HG03280 (cell line): ENCODE data around the gene MANSC1.
"Not testable (repeated sequence)": the region's sequence is repeated elsewhere in the genome, so short reads cannot be mapped to it uniquely, and the experiment has no call there.

Experiments used
- ATAC-seq: cut with Tn5 transposase; IDR thresholded peaks from one replicate; pipeline ENCODE4 v1.9.1; 2021; ENCODE audit warnings: mild to moderate bottlenecking, moderate library complexity; ENCODE audit not compliant: unreplicated experiment

Gene MANSC1

DNA sequence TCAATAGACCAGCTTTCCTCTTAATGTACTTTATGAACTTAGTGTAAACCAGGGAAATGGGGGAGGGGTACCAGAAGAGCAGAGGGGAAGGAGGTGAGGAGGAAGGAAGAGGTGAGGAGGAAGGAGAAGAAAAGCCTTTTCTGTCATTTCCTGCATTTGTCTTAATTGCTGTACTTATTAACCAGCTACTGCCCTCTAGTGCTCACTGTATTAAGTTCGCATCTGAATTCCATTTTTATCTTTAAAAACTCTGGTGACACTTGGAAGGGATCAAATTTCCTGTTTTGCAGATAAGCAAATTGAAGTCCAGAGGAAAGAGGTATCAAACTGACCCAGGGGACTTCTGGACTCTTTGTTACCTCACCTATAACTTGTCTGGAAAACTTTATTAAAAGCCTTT lies 22.2 kb downstream of the MANSC1 start:
- no peak for ATAC-seq

DNA sequence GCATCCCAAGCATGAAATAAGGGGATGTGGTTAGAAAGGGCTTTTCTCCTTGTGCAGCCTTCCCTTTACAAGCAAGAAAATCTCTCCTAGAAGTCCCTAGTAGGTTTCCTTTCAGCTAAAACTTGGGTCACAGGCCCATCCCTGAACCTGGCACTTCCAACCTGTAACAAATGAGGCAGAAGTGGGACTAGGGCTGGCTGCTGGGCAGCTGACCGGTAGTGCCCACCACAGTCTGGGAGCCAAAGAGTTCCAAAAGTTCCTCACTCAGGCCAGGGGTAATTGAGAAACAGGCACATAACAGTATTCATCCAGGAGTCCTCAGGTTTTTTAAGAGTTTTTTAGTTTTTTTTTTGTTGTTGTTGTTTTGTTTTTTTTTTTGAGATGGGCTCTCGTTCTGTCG lies 23.8 kb downstream of the MANSC1 start:
- no peak for ATAC-seq

DNA sequence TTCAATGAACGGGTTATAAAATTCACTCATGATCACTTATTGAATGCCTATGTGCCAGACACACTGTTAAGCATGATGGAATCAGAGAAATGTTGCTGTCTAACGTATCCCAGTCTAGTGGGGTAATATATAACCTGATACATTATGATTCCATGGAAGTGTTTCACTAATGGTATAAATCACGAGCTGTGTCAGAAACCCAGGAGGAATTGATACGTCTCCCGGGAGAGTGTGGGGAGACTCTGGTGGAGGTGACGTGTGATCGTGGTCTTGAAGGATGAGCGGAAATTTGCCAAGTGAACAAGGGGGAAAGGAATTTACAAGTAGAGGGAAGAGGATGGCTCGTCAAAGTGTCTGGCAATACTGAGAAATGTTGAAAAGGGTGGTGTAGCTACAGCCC lies 26.5 kb downstream of the MANSC1 start:
- no peak for ATAC-seq

DNA sequence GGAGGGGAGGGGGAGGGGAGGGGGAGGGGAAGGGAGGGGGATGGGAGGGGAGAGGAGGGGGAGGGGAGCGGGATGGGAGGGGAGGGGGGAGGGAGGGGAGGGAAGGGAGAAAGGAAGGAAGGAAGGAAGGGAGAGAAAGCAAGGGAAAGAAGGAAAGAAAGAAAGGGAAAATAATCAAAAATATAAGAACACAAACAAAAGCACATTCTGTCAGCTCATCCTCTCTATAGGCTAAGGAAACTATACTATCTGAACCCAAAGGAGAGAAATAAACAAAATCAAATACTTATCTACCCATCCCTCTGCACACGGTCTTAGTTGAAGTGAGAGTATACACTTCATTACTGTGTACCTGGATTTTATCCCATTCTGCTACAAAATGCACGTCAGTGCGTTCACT lies 26.9 kb downstream of the MANSC1 start:
- ATAC-seq, result no peak

DNA sequence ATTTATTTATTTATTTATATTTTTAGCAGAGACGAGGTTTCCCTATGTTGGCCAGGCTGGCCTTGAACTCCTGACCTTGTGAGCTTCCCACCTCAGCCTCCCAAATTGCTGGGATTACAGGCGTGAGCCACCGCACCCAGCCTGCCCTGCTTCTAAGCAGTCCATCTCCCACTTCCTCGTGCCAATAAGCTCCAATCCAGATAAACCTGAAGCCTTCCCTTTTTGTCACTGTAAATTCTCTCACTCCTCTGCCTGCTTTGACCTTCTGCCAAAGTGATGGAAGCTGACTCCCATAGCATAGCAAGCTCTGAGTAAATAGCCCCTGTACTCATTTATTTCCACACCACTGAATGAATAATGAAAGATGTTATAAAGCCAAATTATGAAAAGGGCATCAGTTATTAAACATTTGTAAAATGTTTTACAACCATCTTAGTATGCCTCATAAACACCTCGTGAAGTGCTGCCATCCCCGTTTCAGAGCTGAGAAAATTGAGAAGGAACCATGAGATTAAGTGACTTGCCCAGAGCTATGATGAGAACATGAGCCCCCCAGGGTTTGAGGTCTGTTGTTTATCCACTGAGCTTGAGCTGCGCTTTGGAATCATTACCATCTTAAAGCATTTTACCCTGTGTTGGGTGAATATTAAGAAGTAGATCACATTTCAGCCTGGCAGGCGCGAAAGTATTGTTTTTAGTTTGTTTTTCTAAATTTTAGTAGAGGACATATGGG lies 30.4 kb downstream of the MANSC1 start:
- no peak for ATAC-seq

DNA sequence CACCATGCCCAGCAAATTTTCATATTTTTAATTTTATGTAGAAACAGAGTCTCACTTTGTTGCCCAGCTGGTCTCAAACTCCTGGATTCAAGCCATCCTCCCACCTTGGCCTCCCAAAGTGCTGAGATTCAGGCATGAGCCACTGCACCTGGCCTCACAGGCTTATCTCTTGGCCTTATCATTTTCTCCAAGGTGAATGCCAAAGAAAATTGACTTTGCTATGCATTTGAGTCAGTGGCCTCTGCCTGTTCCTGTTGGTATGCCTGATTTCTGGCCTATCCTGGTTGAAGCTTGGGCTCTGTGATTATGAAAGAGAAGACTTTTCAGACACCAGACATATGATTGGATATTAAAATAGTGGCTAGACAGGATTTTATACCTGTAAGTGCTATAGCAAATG lies 34.2 kb downstream of the MANSC1 start:
- ATAC-seq, result no peak

DNA sequence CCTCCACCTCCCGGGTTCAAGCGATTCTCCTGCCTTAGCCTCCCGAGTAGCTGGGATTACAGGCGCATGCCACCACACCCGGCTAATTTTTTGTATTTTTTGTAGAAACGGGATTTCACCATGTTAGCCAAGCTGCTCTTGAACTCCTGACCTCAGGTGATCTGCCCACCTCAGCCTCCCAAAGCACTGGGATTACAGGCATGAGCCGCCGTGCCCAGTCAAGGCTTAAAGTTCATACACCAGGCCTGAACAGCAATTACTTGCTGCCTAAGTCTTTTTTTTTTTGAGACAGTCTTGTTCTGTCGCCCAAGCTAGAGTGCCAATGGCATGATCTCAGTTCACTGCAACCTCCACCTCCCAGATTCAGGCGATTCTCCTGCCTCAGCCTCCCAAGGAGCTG lies 39.3 kb downstream of the MANSC1 start:
- not testable (repeated sequence) for ATAC-seq

DNA sequence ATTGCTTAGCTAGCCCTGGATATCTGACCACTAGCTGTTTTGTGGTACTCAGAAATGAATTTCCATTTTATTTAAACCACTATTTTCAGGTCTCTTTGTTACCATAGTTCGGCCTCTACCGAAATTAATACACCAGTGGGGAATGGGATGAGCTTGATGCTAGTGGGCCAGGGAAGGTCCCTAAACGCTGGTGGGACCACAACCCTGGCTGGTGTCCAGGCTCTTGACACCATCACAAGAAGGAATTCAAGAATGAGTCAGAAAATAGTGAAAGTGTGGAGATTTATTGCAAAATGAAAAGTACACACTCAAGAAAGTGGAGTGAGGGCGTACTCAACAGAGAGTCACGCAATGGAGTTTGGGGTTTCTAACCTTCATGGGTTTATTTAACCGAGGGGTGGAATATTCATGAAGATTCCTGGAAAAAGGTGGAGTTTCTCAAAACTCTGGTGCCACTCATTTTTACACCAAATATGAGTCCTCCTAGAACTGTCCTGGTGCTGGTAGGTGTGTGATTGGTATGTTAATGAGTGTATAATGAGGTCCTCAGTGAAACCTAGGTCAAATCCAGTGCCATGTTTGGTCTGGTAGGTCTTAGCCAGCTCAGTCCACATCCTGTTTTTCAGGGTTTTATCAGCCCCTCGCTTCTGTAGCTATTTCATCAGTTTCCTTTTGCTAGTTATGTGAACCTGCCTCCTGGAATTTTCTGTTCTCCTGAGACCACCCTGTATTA lies 44.3 kb downstream of the MANSC1 start:
- no peak for ATAC-seq

DNA sequence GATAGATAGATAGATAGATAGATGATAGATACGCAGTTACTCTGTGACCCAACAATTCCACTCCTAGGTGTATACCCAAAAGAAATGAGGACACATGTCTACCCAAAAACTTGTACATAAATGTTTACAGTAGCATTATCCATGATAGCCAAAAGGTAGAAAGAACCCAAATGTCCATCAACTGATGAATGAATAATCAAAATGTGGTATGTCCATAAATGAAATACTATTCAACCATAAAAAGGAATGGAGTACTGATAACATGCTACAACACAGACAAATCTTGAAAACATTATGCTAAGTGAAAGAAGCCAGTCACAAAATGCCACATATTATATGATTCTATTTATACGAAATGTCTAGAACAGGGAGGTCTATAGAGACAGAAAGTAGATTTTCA lies 47.1 kb downstream of the MANSC1 start:
- no peak for ATAC-seq

DNA sequence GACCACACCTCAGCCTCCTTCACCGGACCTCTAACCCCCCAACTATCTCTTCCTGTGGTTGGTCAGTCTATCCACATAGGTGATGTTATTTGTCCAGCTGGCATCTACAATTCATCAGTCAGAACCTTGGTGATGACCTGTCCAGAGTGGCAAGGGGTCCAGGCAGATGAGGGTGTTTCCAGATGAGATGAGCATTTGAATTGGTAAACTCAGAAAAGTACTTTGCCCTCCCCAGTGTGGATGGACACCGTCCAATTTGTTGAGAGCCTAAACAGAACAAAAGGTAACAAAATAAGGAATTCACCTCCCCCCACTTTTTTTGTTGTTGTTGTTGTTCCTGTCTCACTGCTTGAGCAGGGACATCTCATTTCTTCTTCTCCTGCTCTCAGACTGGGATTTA lies 48.9 kb downstream of the MANSC1 start:
- ATAC-seq, result no peak

DNA sequence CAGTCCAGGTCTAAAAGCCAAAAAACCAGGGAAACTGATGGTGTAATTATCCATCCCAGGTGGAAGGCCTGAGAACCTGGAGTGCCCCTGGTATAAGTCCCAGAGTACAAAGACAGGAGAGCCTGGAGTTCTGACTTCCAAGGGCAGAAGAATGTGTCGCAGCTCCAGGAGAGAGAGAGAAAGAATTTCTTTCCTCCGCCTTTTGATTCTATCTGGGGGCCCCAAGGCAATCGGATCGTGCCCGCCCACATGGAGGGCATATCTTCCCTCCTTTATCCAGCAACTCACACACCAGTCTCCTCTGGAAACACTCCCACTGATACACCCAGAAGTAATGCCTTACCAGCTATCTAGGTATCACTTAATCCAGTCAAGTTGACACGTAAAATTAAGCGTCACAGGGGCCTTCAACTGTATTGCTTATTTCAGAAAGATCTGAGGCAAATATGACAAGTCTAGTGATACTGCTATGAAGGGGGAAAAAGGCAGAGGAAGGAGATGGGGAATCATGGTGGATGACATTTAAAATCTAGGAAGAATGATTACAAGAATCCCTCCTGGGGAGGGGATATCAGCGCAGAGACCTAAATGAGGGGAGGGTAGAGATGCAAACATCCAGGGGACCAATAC lies 52.7 kb downstream of the MANSC1 start:
- no peak for ATAC-seq

DNA sequence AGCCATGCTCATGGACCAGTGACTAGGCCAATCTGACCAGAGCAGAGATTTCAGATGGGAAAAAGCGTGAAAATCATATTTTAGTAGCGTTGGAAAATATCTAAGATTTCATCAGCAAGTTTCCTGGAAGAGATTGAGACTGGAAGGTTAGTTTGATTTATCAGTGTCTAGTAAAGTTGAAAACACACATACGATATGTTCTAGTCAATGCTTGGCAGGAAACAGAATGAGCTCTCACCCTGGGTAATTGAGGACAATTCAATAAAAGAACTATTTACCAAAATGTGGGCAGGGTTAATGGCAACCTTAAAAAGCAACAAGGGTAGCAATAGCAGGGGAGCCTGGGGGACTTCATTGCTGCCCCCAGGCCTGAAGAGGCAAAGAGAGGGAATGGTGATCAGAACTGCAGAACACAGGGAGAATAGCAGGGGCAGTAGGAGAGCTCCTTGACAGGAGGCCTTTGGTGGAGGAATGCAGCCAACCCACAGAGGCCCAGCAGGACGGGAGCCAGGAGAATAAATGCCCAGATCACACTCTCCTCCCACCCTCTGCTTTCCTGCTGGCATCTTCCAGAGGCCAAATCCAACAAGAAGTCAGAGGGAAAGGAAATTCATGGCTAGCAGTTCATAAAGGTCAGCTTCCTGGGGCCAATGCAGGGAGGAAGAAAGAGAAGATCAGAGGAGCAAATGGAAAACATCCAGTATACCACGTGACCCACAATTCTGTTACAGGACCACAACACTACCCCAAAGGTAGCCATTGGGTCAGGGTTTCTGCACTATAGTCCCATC lies 55.6 kb downstream of the MANSC1 start:
- no peak for ATAC-seq

DNA sequence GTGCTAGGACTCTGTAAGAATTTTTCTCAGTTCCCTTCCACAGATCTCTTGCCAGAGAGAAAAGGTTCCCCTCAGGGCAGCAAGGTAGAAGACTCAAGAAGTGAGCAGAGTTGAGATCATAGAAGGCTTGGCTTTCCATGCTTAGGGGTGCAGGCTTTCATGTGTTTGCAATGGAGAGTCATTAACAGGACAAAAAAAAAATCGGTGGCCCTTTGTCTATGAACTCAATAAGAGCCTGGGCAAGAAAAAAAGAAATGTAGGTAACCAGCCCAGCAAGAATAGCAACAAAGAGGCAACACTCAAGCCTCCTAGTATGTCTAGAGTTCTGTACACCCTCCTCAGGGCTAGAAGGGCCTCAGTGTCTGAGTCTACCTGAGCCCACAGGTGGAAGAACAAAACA lies 59.8 kb downstream of the MANSC1 start:
- no peak for ATAC-seq

DNA sequence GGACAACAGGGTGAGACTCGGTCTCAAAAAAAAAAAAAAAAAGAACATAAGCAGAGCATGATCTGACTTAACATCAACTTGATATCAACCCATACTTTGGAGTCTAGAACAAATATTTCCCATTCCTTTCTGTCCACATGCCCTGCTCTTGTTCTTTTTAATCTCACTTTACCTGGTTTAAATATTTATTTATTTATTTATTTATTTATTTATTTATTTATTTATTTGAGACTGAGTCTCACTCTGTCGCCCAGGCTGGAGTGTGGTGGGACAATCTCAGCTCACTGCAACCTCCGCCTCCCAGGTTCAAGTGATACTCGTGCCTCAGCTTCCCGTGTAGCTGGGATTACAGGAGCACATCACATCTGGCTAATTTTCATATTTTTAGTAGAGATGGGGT lies 63.6 kb downstream of the MANSC1 start:
- ATAC-seq, result no peak

DNA sequence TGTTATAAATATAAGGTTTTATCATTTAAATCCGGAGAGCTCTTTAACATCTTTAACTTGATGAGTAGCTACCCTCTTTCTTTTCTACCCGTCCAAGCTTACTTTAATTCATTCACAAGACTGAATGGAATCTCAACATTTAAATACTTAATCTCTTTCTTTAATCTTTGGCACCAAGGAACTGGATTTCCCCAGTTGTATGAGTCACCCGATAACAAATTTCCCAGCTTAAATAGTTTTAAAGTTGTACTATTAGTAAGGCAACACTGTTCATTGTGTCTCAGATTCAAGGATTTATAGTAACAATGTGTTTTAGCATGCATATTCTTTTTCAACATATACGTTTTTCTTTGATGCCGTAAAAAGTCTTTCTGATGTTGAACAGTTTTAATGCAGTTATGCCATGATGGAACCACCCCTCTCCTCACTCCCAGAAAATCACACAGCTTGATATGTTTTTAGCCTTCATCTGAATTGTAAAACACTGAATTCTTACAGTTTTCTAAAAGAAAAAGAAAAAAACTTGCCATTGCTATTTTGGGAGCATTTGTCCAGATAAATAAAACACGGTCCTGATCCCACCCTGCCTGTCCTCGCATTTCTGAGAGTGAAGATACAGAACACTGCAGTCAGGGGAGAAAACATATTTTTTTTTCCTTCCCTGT lies 67.1 kb downstream of the MANSC1 start:
- ATAC-seq, result no peak

DNA sequence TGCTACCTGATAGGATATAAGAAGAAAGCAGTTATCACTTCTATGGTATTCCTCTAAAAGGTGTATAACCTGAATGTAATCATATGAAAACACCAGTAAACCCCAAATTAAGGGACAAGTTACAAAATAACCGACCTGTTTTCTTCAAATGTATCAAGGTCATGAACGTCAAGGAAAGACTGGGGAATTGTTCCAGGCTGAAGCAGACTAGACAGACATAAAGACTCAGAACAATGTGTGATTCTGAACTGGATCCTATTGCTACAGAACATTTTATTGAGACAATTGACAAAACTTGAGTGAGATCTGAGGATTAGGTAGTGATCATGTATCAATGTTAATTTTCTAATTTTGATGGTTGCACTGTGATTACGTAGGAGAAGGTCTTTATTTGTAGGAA lies 67.8 kb downstream of the MANSC1 start:
- ATAC-seq, result no peak

DNA sequence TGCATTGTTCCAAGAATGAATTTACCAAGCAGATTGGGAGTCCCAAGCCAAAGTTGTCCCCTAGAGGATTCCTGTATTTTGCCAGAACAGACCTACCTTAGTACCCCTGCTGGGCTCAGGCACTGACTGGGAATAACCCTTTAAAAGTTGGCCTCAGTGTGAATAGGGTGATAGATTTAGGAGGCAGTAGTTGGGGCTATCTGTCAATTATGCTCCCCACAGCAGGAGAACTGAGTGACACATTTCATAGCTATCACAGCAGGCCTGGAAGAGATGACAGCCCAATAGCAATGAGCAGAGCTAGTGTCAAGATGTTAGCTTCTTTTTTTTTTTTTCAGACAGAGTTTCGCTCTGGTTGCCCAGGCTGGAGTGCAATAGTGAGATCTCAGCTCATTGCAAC lies 68.9 kb downstream of the MANSC1 start:
- no peak for ATAC-seq

DNA sequence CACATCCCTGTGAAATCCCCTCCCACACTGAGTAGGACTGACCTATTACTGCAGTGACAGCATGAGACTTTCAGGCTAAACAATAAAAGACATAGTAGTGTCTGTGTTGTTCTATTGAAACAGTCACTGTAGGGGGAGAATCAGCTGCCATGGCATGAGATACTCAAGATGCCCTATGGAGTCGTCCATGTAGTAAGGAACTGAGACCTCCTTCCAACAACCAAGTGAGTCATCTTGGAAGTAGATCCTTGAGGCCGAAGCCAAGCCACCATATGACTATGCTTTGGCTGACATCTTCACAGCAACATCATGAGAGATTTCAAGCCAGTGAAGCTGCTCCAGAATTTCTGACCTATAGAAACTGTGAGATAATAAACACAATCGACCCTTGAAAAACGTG lies 71.1 kb downstream of the MANSC1 start:
- no peak for ATAC-seq
